HepG2 (cell line): ENCODE measurements around the gene DHX16. TPM values are rescaled to one million over a fixed set of nuclear protein-coding genes. Genes with fewer than 3 reads are reported as not detected.
A peak's percentile ranks its signal among the peaks of the same experiment; 100 is the strongest.

Source experiments
- ARID3A ChIP-seq: IDR thresholded peaks from 2 replicates; pipeline ENCODE4 v1.6.1; 2012; ENCODE audit warnings: low read depth, low read length, improper control_type of control experiment
- BCL6 ChIP-seq: IDR thresholded peaks from 2 replicates; pipeline ENCODE4 v1.6.1; 2016; ENCODE audit warnings: missing genetic modification reagents, missing compliant biosample characterization
- EHMT2 ChIP-seq: fragments of 200-600 bp; sonication (generic); IDR thresholded peaks from 2 replicates; pipeline ENCODE4 v1.7.0; 2017; ENCODE audit warnings: antibody characterized with exemption, low read depth, low read length, borderline replicate concordance
- FOXA3 ChIP-seq: IDR thresholded peaks from 2 replicates; pipeline ENCODE4 v1.6.1; 2016; ENCODE audit warnings: missing genetic modification reagents, missing compliant biosample characterization
- GATAD1 ChIP-seq: IDR thresholded peaks from 2 replicates; pipeline ENCODE4 v1.6.1; 2016; ENCODE audit warnings: missing genetic modification reagents, missing compliant biosample characterization
- HNRNPL ChIP-seq: fragments of 200-400 bp; formaldehyde crosslinking; IDR thresholded peaks from 2 replicates; pipeline ENCODE4 v1.6.1; 2017; ENCODE audit warnings: mild to moderate bottlenecking, low read depth, low read length
- MBD4 ChIP-seq: IDR thresholded peaks from 2 replicates; pipeline ENCODE4 v1.6.1; 2012; ENCODE audit warnings: low read length, inconsistent platforms, borderline replicate concordance
- MTF2 ChIP-seq: sonication (generic); formaldehyde crosslinking; IDR thresholded peaks from 2 replicates; pipeline ENCODE4 v1.5.0; 2020; ENCODE audit warnings: missing genetic modification reagents, borderline replicate concordance
- MZF1 ChIP-seq: sonication (generic); formaldehyde crosslinking; IDR thresholded peaks from 2 replicates; pipeline ENCODE4 v1.8.1; 2023; ENCODE audit warnings: mild to moderate bottlenecking, missing genetic modification reagents, borderline replicate concordance
- POLR2AphosphoS5 ChIP-seq: IDR thresholded peaks from 2 replicates; pipeline ENCODE4 v1.6.1; 2012; ENCODE audit warnings: low read depth, low read length
- SIX1 ChIP-seq: sonication (generic); formaldehyde crosslinking; IDR thresholded peaks from 2 replicates; pipeline ENCODE4 v1.4.0; 2020; ENCODE audit warnings: missing genetic modification reagents, borderline replicate concordance
- THAP7 ChIP-seq: sonication (generic); formaldehyde crosslinking; IDR thresholded peaks from 2 replicates; pipeline ENCODE4 v1.8.1; 2023; ENCODE audit warnings: mild to moderate bottlenecking, missing genetic modification reagents
- ZBTB21 ChIP-seq: sonication (generic); formaldehyde crosslinking; IDR thresholded peaks from 2 replicates; pipeline ENCODE4 v1.4.0; 2020; ENCODE audit warnings: missing genetic modification reagents
- ZNF235 ChIP-seq: sonication (generic); formaldehyde crosslinking; IDR thresholded peaks from 2 replicates; pipeline ENCODE4 v1.8.1; 2023; ENCODE audit warnings: mild to moderate bottlenecking, missing genetic modification reagents, borderline replicate concordance
- ZNF451 ChIP-seq: sonication (generic); formaldehyde crosslinking; IDR thresholded peaks from 2 replicates; pipeline ENCODE4 v1.5.0; 2020; ENCODE audit warnings: mild to moderate bottlenecking, missing genetic modification reagents
- polyA plus RNA-seq, 8 experiments: library from polyadenylated mRNA; depleted of rRNA in 3 of 8; stranded (reverse) in 7 of 8; unstranded in 1 of 8; fragments of >200 nt; fragmentation: Illumina TruSeq in 4 of 8; extraction: Trizol in 4 of 8; gene quantifications; 2 replicates each; pipeline versions ENCODE4 v1.2.1 to v1.2.3, GENCODE V29; 2011 to 2016; ENCODE audit warnings: low read depth in 4 of 8, missing spikeins in 1 of 8, mixed read lengths in 1 of 8; ENCODE audit not compliant: insufficient read depth in 1 of 8
- total RNA-seq, 5 experiments: library from RNA; depleted of rRNA; stranded (reverse); fragments of >200 nt; fragmentation: Illumina TruSeq; extraction: Trizol; gene quantifications; 2 replicates each; pipeline ENCODE4 v1.2.3, GENCODE V29; 2016; ENCODE audit warnings: low read depth in 1 of 5
- TF ChIP-seq, protein P1 (sequence below): sonication (generic); formaldehyde crosslinking; conservative IDR thresholded peaks from 2 replicates; pipeline ENCODE4 v1.8.0; 2022; ENCODE audit warnings: mild to moderate bottlenecking, moderate library complexity, missing genetic modification reagents
- TF ChIP-seq, protein P2 (sequence below): sonication (generic); formaldehyde crosslinking; conservative IDR thresholded peaks from 2 replicates; pipeline ENCODE4 v1.4.0; 2020; ENCODE audit warnings: missing genetic modification reagents
- TF ChIP-seq, protein P3 (sequence below): sonication (generic); formaldehyde crosslinking; IDR thresholded peaks from 2 replicates; pipeline ENCODE4 v1.9.0; 2021; ENCODE audit warnings: missing genetic modification reagents, borderline replicate concordance
- TF ChIP-seq, protein P4 (sequence below): sonication (generic); formaldehyde crosslinking; IDR thresholded peaks from 2 replicates; pipeline ENCODE4 v1.4.0; 2020; ENCODE audit warnings: missing genetic modification reagents
- TF ChIP-seq, protein P5 (sequence below), 2 experiments: fragments of 450-650 bp in 1 of 2; sonication (generic) in 1 of 2; formaldehyde crosslinking; IDR thresholded peaks; 2 replicates each; pipeline versions ENCODE4 v1.5.0 to v1.8.0; 2020 to 2022; ENCODE audit warnings: mild to moderate bottlenecking in 1 of 2, missing genetic modification reagents in 1 of 2

The DHX16 gene
- total and polyA plus RNA-seq, 2 of the 13 experiments (the other 11 are each of a cell fraction or from before 2014, with no cell fraction given): 57.0 to 58.5 TPM

DNA sequence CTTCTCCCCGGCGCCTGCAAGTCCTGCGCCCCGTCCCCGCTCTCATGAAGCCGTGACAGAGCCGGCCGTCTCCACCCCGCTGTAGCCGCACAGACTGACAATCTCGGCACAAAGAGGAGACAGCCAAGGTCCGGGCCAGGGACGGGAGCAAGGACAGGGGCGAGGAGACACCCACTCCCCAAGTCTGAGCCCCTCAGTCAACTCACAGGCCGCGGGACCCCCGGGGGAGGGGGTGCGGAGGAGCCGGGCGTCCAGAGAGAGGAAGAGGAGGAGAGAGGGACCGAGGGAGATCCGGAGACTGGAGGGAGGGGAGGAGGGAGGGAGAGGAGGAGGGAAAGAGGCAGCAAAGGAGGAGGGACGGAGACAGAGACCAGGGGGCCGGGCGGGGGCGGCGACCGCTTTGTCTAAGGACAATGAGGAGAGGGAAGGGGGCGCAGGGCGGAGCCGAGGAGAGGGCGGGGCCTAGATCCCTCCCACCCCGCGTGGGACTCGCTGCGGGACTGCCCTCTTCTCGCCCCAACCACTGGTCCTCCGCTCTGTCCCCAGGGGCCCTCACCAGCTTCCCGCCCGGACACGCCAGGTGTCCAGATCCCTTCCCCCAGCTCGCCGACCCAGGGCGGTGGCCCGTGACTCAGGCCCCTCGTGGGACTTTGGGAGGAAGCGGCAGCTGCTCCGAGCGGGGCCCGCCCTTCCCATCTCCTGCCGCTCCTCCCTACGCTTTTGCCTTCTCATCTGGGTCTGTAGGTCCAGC, 14.3 kb upstream of the DHX16 start (continued):
- TF ChIP-seq HNRNPL (no peak), ARID3A (no peak), SIX1 (CRISPR knock-in tag) (no peak), MBD4 (no peak), THAP7 (CRISPR knock-in tag) (no peak), GATAD1 (no peak; the same call in 1 of the 2 replicates), BCL6 (CRISPR knock-in tag) (no peak), FOXA3 (CRISPR knock-in tag) (no peak), ZNF235 (CRISPR knock-in tag) (peak; percentile 31; the same call in 1 of the 2 replicates), EHMT2 (no peak), ZBTB21 (CRISPR knock-in tag) (no peak; the same call in 1 of the 2 replicates), POLR2AphosphoS5 (no peak), MZF1 (CRISPR knock-in tag) (no peak), ZNF451 (CRISPR knock-in tag) (no peak), MTF2 (CRISPR knock-in tag) (no peak)
- TF ChIP-seq, protein P1, sequence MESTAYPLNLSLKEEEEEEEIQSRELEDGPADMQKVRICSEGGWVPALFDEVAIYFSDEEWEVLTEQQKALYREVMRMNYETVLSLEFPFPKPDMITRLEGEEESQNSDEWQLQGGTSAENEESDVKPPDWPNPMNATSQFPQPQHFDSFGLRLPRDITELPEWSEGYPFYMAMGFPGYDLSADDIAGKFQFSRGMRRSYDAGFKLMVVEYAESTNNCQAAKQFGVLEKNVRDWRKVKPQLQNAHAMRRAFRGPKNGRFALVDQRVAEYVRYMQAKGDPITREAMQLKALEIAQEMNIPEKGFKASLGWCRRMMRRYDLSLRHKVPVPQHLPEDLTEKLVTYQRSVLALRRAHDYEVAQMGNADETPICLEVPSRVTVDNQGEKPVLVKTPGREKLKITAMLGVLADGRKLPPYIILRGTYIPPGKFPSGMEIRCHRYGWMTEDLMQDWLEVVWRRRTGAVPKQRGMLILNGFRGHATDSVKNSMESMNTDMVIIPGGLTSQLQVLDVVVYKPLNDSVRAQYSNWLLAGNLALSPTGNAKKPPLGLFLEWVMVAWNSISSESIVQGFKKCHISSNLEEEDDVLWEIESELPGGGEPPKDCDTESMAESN (CRISPR knock-in tag): peak; percentile 48; the same call in 1 of the 2 replicates
- TF ChIP-seq, protein P2, sequence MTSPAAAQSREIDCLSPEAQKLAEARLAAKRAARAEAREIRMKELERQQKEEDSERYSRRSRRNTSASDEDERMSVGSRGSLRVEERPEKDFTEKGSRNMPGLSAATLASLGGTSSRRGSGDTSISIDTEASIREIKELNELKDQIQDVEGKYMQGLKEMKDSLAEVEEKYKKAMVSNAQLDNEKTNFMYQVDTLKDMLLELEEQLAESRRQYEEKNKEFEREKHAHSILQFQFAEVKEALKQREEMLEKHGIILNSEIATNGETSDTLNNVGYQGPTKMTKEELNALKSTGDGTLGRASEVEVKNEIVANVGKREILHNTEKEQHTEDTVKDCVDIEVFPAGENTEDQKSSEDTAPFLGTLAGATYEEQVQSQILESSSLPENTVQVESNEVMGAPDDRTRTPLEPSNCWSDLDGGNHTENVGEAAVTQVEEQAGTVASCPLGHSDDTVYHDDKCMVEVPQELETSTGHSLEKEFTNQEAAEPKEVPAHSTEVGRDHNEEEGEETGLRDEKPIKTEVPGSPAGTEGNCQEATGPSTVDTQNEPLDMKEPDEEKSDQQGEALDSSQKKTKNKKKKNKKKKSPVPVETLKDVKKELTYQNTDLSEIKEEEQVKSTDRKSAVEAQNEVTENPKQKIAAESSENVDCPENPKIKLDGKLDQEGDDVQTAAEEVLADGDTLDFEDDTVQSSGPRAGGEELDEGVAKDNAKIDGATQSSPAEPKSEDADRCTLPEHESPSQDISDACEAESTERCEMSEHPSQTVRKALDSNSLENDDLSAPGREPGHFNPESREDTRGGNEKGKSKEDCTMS (CRISPR knock-in tag): no peak
- TF ChIP-seq, protein P3, sequence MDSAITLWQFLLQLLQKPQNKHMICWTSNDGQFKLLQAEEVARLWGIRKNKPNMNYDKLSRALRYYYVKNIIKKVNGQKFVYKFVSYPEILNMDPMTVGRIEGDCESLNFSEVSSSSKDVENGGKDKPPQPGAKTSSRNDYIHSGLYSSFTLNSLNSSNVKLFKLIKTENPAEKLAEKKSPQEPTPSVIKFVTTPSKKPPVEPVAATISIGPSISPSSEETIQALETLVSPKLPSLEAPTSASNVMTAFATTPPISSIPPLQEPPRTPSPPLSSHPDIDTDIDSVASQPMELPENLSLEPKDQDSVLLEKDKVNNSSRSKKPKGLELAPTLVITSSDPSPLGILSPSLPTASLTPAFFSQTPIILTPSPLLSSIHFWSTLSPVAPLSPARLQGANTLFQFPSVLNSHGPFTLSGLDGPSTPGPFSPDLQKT (CRISPR knock-in tag): no peak
- TF ChIP-seq, protein P4, sequence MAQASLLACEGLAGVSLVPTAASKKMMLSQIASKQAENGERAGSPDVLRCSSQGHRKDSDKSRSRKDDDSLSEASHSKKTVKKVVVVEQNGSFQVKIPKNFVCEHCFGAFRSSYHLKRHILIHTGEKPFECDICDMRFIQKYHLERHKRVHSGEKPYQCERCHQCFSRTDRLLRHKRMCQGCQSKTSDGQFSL (CRISPR knock-in tag): no peak
- TF ChIP-seq, protein P5, sequence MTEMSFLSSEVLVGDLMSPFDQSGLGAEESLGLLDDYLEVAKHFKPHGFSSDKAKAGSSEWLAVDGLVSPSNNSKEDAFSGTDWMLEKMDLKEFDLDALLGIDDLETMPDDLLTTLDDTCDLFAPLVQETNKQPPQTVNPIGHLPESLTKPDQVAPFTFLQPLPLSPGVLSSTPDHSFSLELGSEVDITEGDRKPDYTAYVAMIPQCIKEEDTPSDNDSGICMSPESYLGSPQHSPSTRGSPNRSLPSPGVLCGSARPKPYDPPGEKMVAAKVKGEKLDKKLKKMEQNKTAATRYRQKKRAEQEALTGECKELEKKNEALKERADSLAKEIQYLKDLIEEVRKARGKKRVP (CRISPR knock-in tag; IDR thresholded peaks at IDR 0.05): no peak
